ENCODE results near the gene UQCC2.

UQCC2 gene

GRCh38 chr6:33688451-33689147, 22.9 kb downstream of the UQCC2 start:
- DNase-seq = no peak

- DNase-seq = no peak
These were observed 23.5 kb downstream of the UQCC2 start for GRCh38 chr6:33688006-33688405.

- no peak for DNase-seq
These were observed 24.2 kb downstream of the UQCC2 start for GRCh38 chr6:33686981-33687975.

- no peak for DNase-seq
These were observed 25.1 kb downstream of the UQCC2 start for GRCh38 chr6:33686225-33686924.

GRCh38 chr6:33685411-33686224, 25.9 kb downstream of the UQCC2 start:
- no peak for DNase-seq

GRCh38 chr6:33684983-33685382, 26.5 kb downstream of the UQCC2 start:
- DNase-seq = no peak

GRCh38 chr6:33684428-33684896, 27.0 kb downstream of the UQCC2 start:
- no peak for DNase-seq

GRCh38 chr6:33683576-33684427, 27.7 kb downstream of the UQCC2 start:
- DNase-seq = no peak

GRCh38 chr6:33683051-33683571, 28.4 kb downstream of the UQCC2 start:
- peak in 1 of 2 experiments; percentile 7 for DNase-seq

- DNase-seq = no peak
These were observed 29.2 kb downstream of the UQCC2 start for GRCh38 chr6:33682341-33682740.

GRCh38 chr6:33679761-33680160, 31.7 kb downstream of the UQCC2 start:
- DNase-seq = no peak

GRCh38 chr6:33678932-33679490, 32.5 kb downstream of the UQCC2 start:
- no peak for DNase-seq

GRCh38 chr6:33678233-33678931, 33.1 kb downstream of the UQCC2 start:
- DNase-seq = no peak

GRCh38 chr6:33677689-33678088, 33.8 kb downstream of the UQCC2 start:
- no peak for DNase-seq

GRCh38 chr6:33677143-33677660, 34.3 kb downstream of the UQCC2 start:
- no peak for DNase-seq

GRCh38 chr6:33676416-33677142, 34.9 kb downstream of the UQCC2 start:
- no peak for DNase-seq

- no peak for DNase-seq
These were observed 35.5 kb downstream of the UQCC2 start for GRCh38 chr6:33675968-33676367.

- DNase-seq = no peak
These were observed 37.6 kb downstream of the UQCC2 start for GRCh38 chr6:33673851-33674250.

GRCh38 chr6:33672808-33673207, 38.7 kb downstream of the UQCC2 start:
- no peak for DNase-seq

Measured in NCI-H2081 (cell line).